Measurements from ENCODE around the gene COL8A2. TPM values are rescaled to one million over a fixed set of nuclear protein-coding genes. Genes with fewer than 3 reads are reported as not detected.

COL8A2 gene
- total RNA-seq, 2 donors from 2014 or later = 0.18 to 0.40 TPM

DNA sequence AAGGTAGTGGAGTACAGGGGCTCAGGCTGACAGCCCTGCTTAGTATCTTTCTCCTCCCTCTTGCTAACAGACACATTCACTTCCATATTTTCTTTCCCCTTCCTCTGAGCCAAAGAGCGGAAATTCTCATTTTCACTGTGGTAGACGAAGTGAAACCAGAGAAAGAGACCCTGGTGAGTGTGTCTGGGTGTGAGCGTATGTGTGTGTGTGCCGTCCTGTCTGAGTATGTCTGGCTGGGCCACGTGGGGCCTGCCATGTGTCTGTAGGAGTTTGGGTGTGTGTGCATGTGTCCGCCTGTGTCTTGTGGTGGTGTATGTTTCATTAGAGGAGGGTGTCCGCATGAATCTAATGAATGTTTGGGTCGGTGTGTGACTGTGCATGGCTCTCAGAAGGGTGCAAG lies 1.7 kb downstream of the COL8A2 start:
- H3K36me3 Mint-ChIP-seq (ENCODE audit: low read depth) = no peaks in the 10 kb centered on the region
- 84% methylated on average over 8 of the region's 8 CpGs; no CpG with 5 or more reads in 1 of the 2 experiments for WGBS, 2 experiments (ENCODE audit: insufficient coverage in 1 of 2, insufficient read length in 1 of 2)
- Histone ChIP-seq H3K36me3 (ENCODE audit: control insufficient read depth, insufficient read depth, low read length) (no peaks in the 10 kb centered on the region), H3K9ac (ENCODE audit: extremely low read depth, low read length, poor library complexity, severe bottlenecking) (no peak overlapping the region), H3K4me3 (ENCODE audit: low read length) (no peak overlapping the region), H3K9me3 (ENCODE audit: control insufficient read depth, low read length) (no peaks in the 10 kb centered on the region), H3K27ac (ENCODE audit: low read depth, low read length) (no peak overlapping the region), H3K27me3 (ENCODE audit: control insufficient read depth, insufficient read depth, low read length, poor library complexity, severe bottlenecking) (peaks cover 50% of the 10 kb centered on the region), H3K4me1 (ENCODE audit: control insufficient read depth, insufficient read depth, low read length) (no peaks in the 10 kb centered on the region)
- H3K9me3 Mint-ChIP-seq = no peaks in the 10 kb centered on the region
- TF ChIP-seq, protein P1, sequence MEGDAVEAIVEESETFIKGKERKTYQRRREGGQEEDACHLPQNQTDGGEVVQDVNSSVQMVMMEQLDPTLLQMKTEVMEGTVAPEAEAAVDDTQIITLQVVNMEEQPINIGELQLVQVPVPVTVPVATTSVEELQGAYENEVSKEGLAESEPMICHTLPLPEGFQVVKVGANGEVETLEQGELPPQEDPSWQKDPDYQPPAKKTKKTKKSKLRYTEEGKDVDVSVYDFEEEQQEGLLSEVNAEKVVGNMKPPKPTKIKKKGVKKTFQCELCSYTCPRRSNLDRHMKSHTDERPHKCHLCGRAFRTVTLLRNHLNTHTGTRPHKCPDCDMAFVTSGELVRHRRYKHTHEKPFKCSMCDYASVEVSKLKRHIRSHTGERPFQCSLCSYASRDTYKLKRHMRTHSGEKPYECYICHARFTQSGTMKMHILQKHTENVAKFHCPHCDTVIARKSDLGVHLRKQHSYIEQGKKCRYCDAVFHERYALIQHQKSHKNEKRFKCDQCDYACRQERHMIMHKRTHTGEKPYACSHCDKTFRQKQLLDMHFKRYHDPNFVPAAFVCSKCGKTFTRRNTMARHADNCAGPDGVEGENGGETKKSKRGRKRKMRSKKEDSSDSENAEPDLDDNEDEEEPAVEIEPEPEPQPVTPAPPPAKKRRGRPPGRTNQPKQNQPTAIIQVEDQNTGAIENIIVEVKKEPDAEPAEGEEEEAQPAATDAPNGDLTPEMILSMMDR (conservative IDR thresholded peaks at IDR 0.05) = no peak
- DNase-seq = no peak
- no peaks in the 10 kb centered on the region for H3K4me1 Mint-ChIP-seq
- no peak overlapping the region for H3K4me3 Mint-ChIP-seq
- H3K27me3 Mint-ChIP-seq (ENCODE audit: insufficient read depth) = peaks cover 51% of the 10 kb centered on the region
- H3K27ac Mint-ChIP-seq = no peak overlapping the region

DNA sequence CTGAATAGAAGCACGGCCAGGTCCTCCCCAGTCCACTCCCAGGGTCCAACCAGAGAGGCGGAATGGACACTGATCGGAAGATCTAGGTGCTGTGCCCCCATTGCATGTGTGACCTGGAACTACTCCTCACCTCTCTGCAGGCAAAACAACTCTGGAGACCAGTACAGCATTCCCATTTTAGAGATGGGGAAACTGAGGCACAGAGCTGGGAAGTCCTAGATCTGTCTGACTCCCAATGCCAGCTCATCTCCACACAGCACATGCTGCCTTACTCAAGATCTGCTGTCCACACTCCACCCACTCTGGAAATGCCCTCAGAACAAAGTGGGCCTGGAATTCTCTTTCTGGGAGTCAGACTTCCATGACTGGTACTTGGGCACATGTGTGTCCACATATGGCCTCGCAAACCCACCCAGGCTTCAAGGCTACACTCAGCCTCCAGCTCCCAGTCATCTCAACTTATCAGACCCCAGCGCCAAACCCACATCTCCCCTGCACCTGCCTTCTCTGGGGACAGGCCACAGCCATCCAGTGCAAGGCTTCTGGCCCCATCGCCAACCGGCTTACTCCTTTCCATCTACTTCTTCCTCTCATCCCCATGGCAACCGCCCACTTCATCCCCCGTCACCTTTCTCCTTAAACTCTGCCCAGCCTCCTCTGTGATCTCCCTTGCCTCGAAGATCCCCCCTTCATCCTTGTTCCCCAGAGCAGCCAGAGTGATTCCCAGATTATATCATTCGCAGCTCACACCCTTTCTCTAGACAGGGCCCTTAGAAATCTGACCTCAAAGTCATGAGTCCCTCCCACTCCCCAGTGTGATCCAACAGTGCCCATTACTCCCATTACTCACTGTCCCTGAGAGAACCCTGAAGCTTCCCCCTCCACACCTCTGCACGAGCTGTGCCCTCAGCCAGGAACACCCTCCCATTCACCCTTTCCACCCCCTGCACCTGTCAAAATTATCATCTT lies 2.7 kb downstream of the COL8A2 start:
- Mint-ChIP-seq H3K36me3 (ENCODE audit: low read depth) (no peaks in the 10 kb centered on the region), H3K27me3 (ENCODE audit: insufficient read depth) (peaks cover 48% of the 10 kb centered on the region), H3K4me1 (no peaks in the 10 kb centered on the region), H3K9me3 (no peaks in the 10 kb centered on the region), H3K27ac (no peak overlapping the region), H3K4me3 (no peak overlapping the region)
- no peak for DNase-seq
- 88 to 89% methylated on average over 9 to 12 of the region's 12 CpGs for WGBS, 2 experiments (ENCODE audit: insufficient coverage in 1 of 2, insufficient read length in 1 of 2)
- Histone ChIP-seq H3K36me3 (ENCODE audit: control insufficient read depth, insufficient read depth, low read length) (no peaks in the 10 kb centered on the region), H3K27me3 (ENCODE audit: control insufficient read depth, insufficient read depth, low read length, poor library complexity, severe bottlenecking) (peaks cover 50% of the 10 kb centered on the region), H3K9me3 (ENCODE audit: control insufficient read depth, low read length) (no peaks in the 10 kb centered on the region), H3K4me3 (ENCODE audit: low read length) (no peak overlapping the region), H3K9ac (ENCODE audit: extremely low read depth, low read length, poor library complexity, severe bottlenecking) (no peak overlapping the region), H3K4me1 (ENCODE audit: control insufficient read depth, insufficient read depth, low read length) (no peaks in the 10 kb centered on the region), H3K27ac (ENCODE audit: low read depth, low read length) (no peak overlapping the region)
- TF ChIP-seq, protein P1 (conservative IDR thresholded peaks at IDR 0.05) = no peak

DNA sequence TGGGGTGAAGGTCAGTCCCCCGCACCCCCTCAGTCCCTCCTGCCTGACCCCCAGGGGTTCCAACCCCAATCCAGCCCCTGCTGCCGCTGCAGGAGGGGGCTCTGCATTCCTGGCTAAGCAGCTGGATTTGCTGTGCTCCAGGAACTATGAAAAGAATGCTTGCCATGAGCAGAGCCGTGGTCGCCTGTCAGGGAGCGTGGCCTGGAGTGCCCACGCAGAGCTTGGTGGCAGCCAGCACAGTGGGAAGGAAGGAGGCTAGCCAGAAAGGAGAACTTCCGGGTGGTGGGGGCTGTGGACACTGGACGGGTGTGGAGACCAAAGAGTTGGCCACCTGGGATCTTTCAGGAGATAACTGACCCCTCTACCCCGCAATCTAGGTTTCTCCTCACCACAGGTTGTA lies 5.6 kb downstream of the COL8A2 start:
- WGBS, 2 experiments (ENCODE audit: insufficient coverage in 1 of 2, insufficient read length in 1 of 2) = 68 to 76% methylated on average over 5 to 9 of the region's 9 CpGs
- TF ChIP-seq, protein P1 (conservative IDR thresholded peaks at IDR 0.05) = no peak
- Histone ChIP-seq H3K4me1 (ENCODE audit: control insufficient read depth, insufficient read depth, low read length) (no peaks in the 10 kb centered on the region), H3K27ac (ENCODE audit: low read depth, low read length) (no peak overlapping the region), H3K36me3 (ENCODE audit: control insufficient read depth, insufficient read depth, low read length) (no peaks in the 10 kb centered on the region), H3K9ac (ENCODE audit: extremely low read depth, low read length, poor library complexity, severe bottlenecking) (no peak overlapping the region), H3K9me3 (ENCODE audit: control insufficient read depth, low read length) (no peaks in the 10 kb centered on the region), H3K27me3 (ENCODE audit: control insufficient read depth, insufficient read depth, low read length, poor library complexity, severe bottlenecking) (peaks cover 27% of the 10 kb centered on the region), H3K4me3 (ENCODE audit: low read length) (no peak overlapping the region)
- Mint-ChIP-seq H3K27ac (no peak overlapping the region), H3K9me3 (no peaks in the 10 kb centered on the region), H3K4me3 (no peak overlapping the region), H3K36me3 (ENCODE audit: low read depth) (no peaks in the 10 kb centered on the region), H3K4me1 (no peaks in the 10 kb centered on the region), H3K27me3 (ENCODE audit: insufficient read depth) (peaks cover 32% of the 10 kb centered on the region)
- DNase-seq = no peak

Measured in endodermal cell (in vitro differentiated cells).